Astrocyte (in vitro differentiated cells and primary cell): ENCODE data around the gene ANKRD45. TPM values are rescaled to one million over a fixed set of nuclear protein-coding genes. Genes with fewer than 3 reads are reported as not detected.

Experiments used
- DNase-seq: peaks from one replicate; pipeline ENCODE4 v3.0.0-alpha.2; 2010; ENCODE audit warnings: low read depth
- FAIRE-seq: peaks from 2 replicates; lab custom pipeline; 2011; peaks lifted over from hg19 to GRCh38; lab: Jason Lieb, UNC
- H2AFZ ChIP-seq: 2 replicates; pipeline ENCODE4 v1.6.0; 2012; ENCODE audit warnings: low read depth, low read length, inconsistent platforms
- H3K27ac ChIP-seq: 2 replicates; pipeline ENCODE4 v1.5.1; 2011; ENCODE audit warnings: low read depth, low read length, inconsistent platforms
- H3K27me3 ChIP-seq: 2 replicates; pipeline ENCODE4 v1.6.0; 2011; ENCODE audit warnings: low read length, inconsistent platforms; ENCODE audit not compliant: insufficient read depth
- H3K36me3 ChIP-seq: 2 replicates; pipeline ENCODE4 v1.5.1; 2011; ENCODE audit warnings: low read length, inconsistent platforms; ENCODE audit not compliant: insufficient read depth
- H3K4me1 ChIP-seq: 2 replicates; pipeline ENCODE4 v1.5.1; 2011; ENCODE audit warnings: low read length, inconsistent platforms; ENCODE audit not compliant: insufficient read depth
- H3K4me2 ChIP-seq: 2 replicates; pipeline ENCODE4 v1.6.0; 2012; ENCODE audit warnings: low read length, inconsistent platforms
- H3K4me3 ChIP-seq: 2 replicates; pipeline ENCODE4 v1.5.1; 2011; ENCODE audit warnings: low read depth, mild to moderate bottlenecking, low read length, inconsistent platforms; ENCODE audit not compliant: insufficient read depth
- H3K79me2 ChIP-seq: 2 replicates; pipeline ENCODE4 v1.6.0; 2012; ENCODE audit warnings: mild to moderate bottlenecking, low read length, inconsistent platforms; ENCODE audit not compliant: insufficient read depth
- H3K9ac ChIP-seq: 2 replicates; pipeline ENCODE4 v1.6.0; 2012; ENCODE audit warnings: mild to moderate bottlenecking, low read length, inconsistent platforms
- H3K9me3 ChIP-seq: 2 replicates; pipeline ENCODE4 v1.5.1; 2012; ENCODE audit warnings: low read depth, mild to moderate bottlenecking, low read length, inconsistent platforms; ENCODE audit not compliant: insufficient read depth
- H4K20me1 ChIP-seq: 2 replicates; pipeline ENCODE4 v1.6.0; 2012; ENCODE audit warnings: low read length, inconsistent platforms; ENCODE audit not compliant: insufficient read depth
- H3K27ac Mint-ChIP-seq: one replicate; pipeline ENCODE4 v1.8.0; 2021; ENCODE audit warnings: mild to moderate bottlenecking, mixed read lengths; ENCODE audit not compliant: unreplicated experiment
- H3K27me3 Mint-ChIP-seq: one replicate; pipeline ENCODE4 v1.8.0; 2021; ENCODE audit warnings: low read depth, mixed read lengths; ENCODE audit not compliant: unreplicated experiment
- H3K36me3 Mint-ChIP-seq: one replicate; pipeline ENCODE4 v1.8.0; 2021; ENCODE audit warnings: low read depth, mixed read lengths; ENCODE audit not compliant: unreplicated experiment
- H3K4me1 Mint-ChIP-seq: one replicate; pipeline ENCODE4 v1.8.0; 2021; ENCODE audit warnings: low read depth, mixed read lengths; ENCODE audit not compliant: unreplicated experiment
- H3K4me3 Mint-ChIP-seq: one replicate; pipeline ENCODE4 v1.8.0; 2021; ENCODE audit warnings: mild to moderate bottlenecking, moderate library complexity, mixed read lengths; ENCODE audit not compliant: unreplicated experiment
- H3K9me3 Mint-ChIP-seq: one replicate; pipeline ENCODE4 v1.8.0; 2021; ENCODE audit warnings: mild to moderate bottlenecking, mixed read lengths; ENCODE audit not compliant: unreplicated experiment
- CTCF ChIP-seq: IDR thresholded peaks from 2 replicates; pipeline ENCODE4 v1.5.1; 2011; ENCODE audit warnings: low read depth, mild to moderate bottlenecking, inconsistent platforms, low read length, moderate library complexity; ENCODE audit not compliant: insufficient read depth
- EZH2 ChIP-seq: IDR thresholded peaks from 2 replicates; pipeline ENCODE4 v1.6.1; 2012; ENCODE audit warnings: mild to moderate bottlenecking, low read length, inconsistent platforms; ENCODE audit not compliant: insufficient read depth
- total RNA-seq: library from RNA; stranded (reverse); gene quantifications from 2 replicates; pipeline ENCODE4 v1.2.1, GENCODE V29; 2021

Gene ANKRD45
- total RNA-seq, 1 donor from 2014 or later: 1.4 TPM

- no peak for DNase-seq
- H4K20me1 ChIP-seq: no peaks in the 10 kb centered on the region
- H3K27me3 ChIP-seq: no peaks in the 10 kb centered on the region
- H3K36me3 ChIP-seq: no peaks in the 10 kb centered on the region
- H3K4me3 Mint-ChIP-seq: no peak overlapping the region
- H3K36me3 Mint-ChIP-seq: no peaks in the 10 kb centered on the region
- no peak overlapping the region for H3K9ac ChIP-seq
- no peak overlapping the region for H2AFZ ChIP-seq
- no peak overlapping the region for H3K4me2 ChIP-seq
- H3K9me3 ChIP-seq: no peaks in the 10 kb centered on the region
- no peak overlapping the region for H3K4me3 ChIP-seq
- TF ChIP-seq EZH2: no peak
- TF ChIP-seq CTCF: no peak
- FAIRE-seq: no peak
- H3K79me2 ChIP-seq: no peaks in the 10 kb centered on the region
- H3K4me1 Mint-ChIP-seq: peaks cover 7% of the 10 kb centered on the region
- H3K27ac Mint-ChIP-seq: no peak overlapping the region
- peaks cover 2% of the 10 kb centered on the region for H3K9me3 Mint-ChIP-seq
- H3K4me1 ChIP-seq: no peaks in the 10 kb centered on the region
- no peaks in the 10 kb centered on the region for H3K27me3 Mint-ChIP-seq
- no peak overlapping the region for H3K27ac ChIP-seq
These were observed 88.1 kb downstream of the ANKRD45 start for GRCh38 chr1:173581383-173582079.

- Histone ChIP-seq H4K20me1 (no peaks in the 10 kb centered on the region), H3K9ac (no peak overlapping the region), H3K4me3 (no peak overlapping the region), H3K4me1 (no peaks in the 10 kb centered on the region), H3K27ac (no peak overlapping the region), H3K36me3 (no peaks in the 10 kb centered on the region), H3K79me2 (no peaks in the 10 kb centered on the region), H2AFZ (no peak overlapping the region), H3K9me3 (no peaks in the 10 kb centered on the region), H3K27me3 (no peaks in the 10 kb centered on the region), H3K4me2 (no peak overlapping the region)
- no peaks in the 10 kb centered on the region for H3K27me3 Mint-ChIP-seq
- TF ChIP-seq EZH2 (no peak), CTCF (no peak)
- no peak overlapping the region for H3K27ac Mint-ChIP-seq
- peaks cover 7% of the 10 kb centered on the region for H3K4me1 Mint-ChIP-seq
- no peak for DNase-seq
- no peaks in the 10 kb centered on the region for H3K36me3 Mint-ChIP-seq
- H3K9me3 Mint-ChIP-seq: no peaks in the 10 kb centered on the region
- no peak for FAIRE-seq
- no peak overlapping the region for H3K4me3 Mint-ChIP-seq
These were observed 89.0 kb downstream of the ANKRD45 start for GRCh38 chr1:173580658-173581057.

- Mint-ChIP-seq H3K9me3 (no peaks in the 10 kb centered on the region), H3K4me3 (no peak overlapping the region), H3K27me3 (no peaks in the 10 kb centered on the region), H3K4me1 (peaks cover 7% of the 10 kb centered on the region), H3K27ac (no peak overlapping the region), H3K36me3 (no peaks in the 10 kb centered on the region)
- TF ChIP-seq CTCF: no peak
- no peak for TF ChIP-seq EZH2
- H3K27me3 ChIP-seq: no peaks in the 10 kb centered on the region
- H3K79me2 ChIP-seq: no peaks in the 10 kb centered on the region
- FAIRE-seq: no peak
- H3K36me3 ChIP-seq: no peaks in the 10 kb centered on the region
- no peaks in the 10 kb centered on the region for H4K20me1 ChIP-seq
- H3K9ac ChIP-seq: no peak overlapping the region
- no peak overlapping the region for H3K27ac ChIP-seq
- no peak overlapping the region for H3K4me2 ChIP-seq
- H3K9me3 ChIP-seq: no peaks in the 10 kb centered on the region
- H2AFZ ChIP-seq: no peak overlapping the region
- no peaks in the 10 kb centered on the region for H3K4me1 ChIP-seq
- no peak for DNase-seq
- H3K4me3 ChIP-seq: no peak overlapping the region
These were observed 89.6 kb downstream of the ANKRD45 start for GRCh38 chr1:173580071-173580470.
